Measurements from ENCODE around the gene FRA10AC1.

FRA10AC1 gene

GRCh38 chr10:93622942-93623341 is 79.5 kb downstream of the FRA10AC1 start:
- DNase-seq: no peak

GRCh38 chr10:93620925-93621324 is 81.5 kb downstream of the FRA10AC1 start:
- no peak for DNase-seq

Data from activated naive CD4-positive, alpha-beta T cell (primary cell).